Measurements from ENCODE around the gene WDR4. TPM values are rescaled to one million over a fixed set of nuclear protein-coding genes. Genes with fewer than 3 reads are reported as not detected.
"Not testable (repeated sequence)": the region's sequence is repeated elsewhere in the genome, so short reads cannot be mapped to it uniquely, and the experiment has no call there.

WDR4 gene
- total RNA-seq, 1 donor from 2014 or later, result 5.7 TPM

- Histone ChIP-seq H3K27ac (no peak overlapping the region), H3K4me3 (no peak overlapping the region), H3K4me1 (no peaks in the 10 kb centered on the region), H4K20me1 (ENCODE audit: low read depth) (no peaks in the 10 kb centered on the region), H3K27me3 (peaks cover 20% of the 10 kb centered on the region), H3K36me3 (no peaks in the 10 kb centered on the region), H2AFZ (replicated peaks) (no peak overlapping the region), H3K9me3 (ENCODE audit: low read depth) (no peaks in the 10 kb centered on the region), H3K9ac (no peak overlapping the region), H3F3A (ENCODE audit: low read depth) (no peaks in the 10 kb centered on the region), H3K4me2 (no peak overlapping the region), H3K79me2 (ENCODE audit: low read depth) (no peaks in the 10 kb centered on the region)
- Mint-ChIP-seq H3K27me3 (ENCODE audit: insufficient read depth, low read depth) (peaks cover 5% of the 10 kb centered on the region), H3K4me1 (peaks cover 9% of the 10 kb centered on the region), H3K36me3 (peaks cover 5% of the 10 kb centered on the region), H3K4me3 (peak overlapping the region; percentile 43), H3K27ac (no peak overlapping the region), H3K9me3 (peaks cover 9% of the 10 kb centered on the region)
- TF ChIP-seq CTCF (IDR thresholded peaks at IDR 0.05) (no peak), EZH2 (IDR thresholded peaks at IDR 0.05) (no peak), EZH2phosphoT487 (IDR thresholded peaks at IDR 0.05) (no peak)
- no peak for DNase-seq (ENCODE audit: low spot score)
These were observed 45.2 kb downstream of the WDR4 start for GRCh38 chr21:42833859-42834725.

GRCh38 chr21:42833439-42833815 is 45.9 kb downstream of the WDR4 start:
- Histone ChIP-seq H3F3A (ENCODE audit: low read depth) (no peaks in the 10 kb centered on the region), H3K9me3 (ENCODE audit: low read depth) (no peaks in the 10 kb centered on the region), H3K27me3 (peaks cover 27% of the 10 kb centered on the region), H3K36me3 (no peaks in the 10 kb centered on the region), H3K79me2 (ENCODE audit: low read depth) (no peaks in the 10 kb centered on the region), H3K4me2 (no peak overlapping the region), H3K4me3 (no peak overlapping the region), H3K4me1 (no peaks in the 10 kb centered on the region), H4K20me1 (ENCODE audit: low read depth) (no peaks in the 10 kb centered on the region), H3K9ac (no peak overlapping the region), H2AFZ (replicated peaks) (no peak overlapping the region), H3K27ac (no peak overlapping the region)
- H3K27me3 Mint-ChIP-seq (ENCODE audit: insufficient read depth, low read depth), result peaks cover 3% of the 10 kb centered on the region
- no peak for TF ChIP-seq EZH2 (IDR thresholded peaks at IDR 0.05)
- TF ChIP-seq CTCF (IDR thresholded peaks at IDR 0.05), result peak; percentile 50
- peak overlapping the region; percentile 50 for H3K4me3 Mint-ChIP-seq
- peak overlapping the region; percentile 63 for H3K27ac Mint-ChIP-seq
- H3K9me3 Mint-ChIP-seq, result peaks cover 14% of the 10 kb centered on the region
- peaks cover 5% of the 10 kb centered on the region for H3K36me3 Mint-ChIP-seq
- DNase-seq (ENCODE audit: low spot score), result peak; percentile 52
- H3K4me1 Mint-ChIP-seq, result peaks cover 9% of the 10 kb centered on the region

- not testable (repeated sequence) for H3K4me3 Mint-ChIP-seq; H2AFZ ChIP-seq (replicated peaks); H3F3A ChIP-seq (ENCODE audit: low read depth); H3K27ac ChIP-seq; H3K4me1 ChIP-seq; H3K9ac ChIP-seq; H3K9me3 ChIP-seq (ENCODE audit: low read depth); H3K4me3 ChIP-seq; H3K4me1 Mint-ChIP-seq; DNase-seq (ENCODE audit: low spot score); H3K27ac Mint-ChIP-seq; H3K36me3 Mint-ChIP-seq; H3K27me3 Mint-ChIP-seq (ENCODE audit: insufficient read depth, low read depth); H3K36me3 ChIP-seq; H3K4me2 ChIP-seq; H4K20me1 ChIP-seq (ENCODE audit: low read depth); H3K79me2 ChIP-seq (ENCODE audit: low read depth)
- H3K9me3 Mint-ChIP-seq, result peaks cover 25% of the 10 kb centered on the region
- peaks cover 36% of the 10 kb centered on the region for H3K27me3 ChIP-seq
These were observed 47.1 kb downstream of the WDR4 start for GRCh38 chr21:42832321-42832630.
